GM21576 (cell line): Measurements from ENCODE around the gene PLXNB2.
"Not testable (repeated sequence)": the region's sequence is repeated elsewhere in the genome, so short reads cannot be mapped to it uniquely, and the experiment has no call there.

Experiments
- ATAC-seq: cut with Tn5 transposase; IDR thresholded peaks from one replicate; pipeline ENCODE4 v1.9.1; 2021; ENCODE audit warnings: mild to moderate bottlenecking, moderate library complexity; ENCODE audit not compliant: unreplicated experiment

The PLXNB2 gene

GRCh38 chr22:50306753-50307749 is at the start of gene PLXNB2:
TSS of gene PLXNB2 (minus strand) at chr22:50307646. CDS start at chr22:50290584, 17,062 bp downstream.
- ATAC-seq, result no peak

GRCh38 chr22:50357222-50357621 is 49.8 kb upstream of the PLXNB2 start:
- ATAC-seq, result no peak

GRCh38 chr22:50356186-50356585 is 48.7 kb upstream of the PLXNB2 start:
- ATAC-seq, result no peak

- ATAC-seq, result no peak
Observed at GRCh38 chr22:50348058-50348457, 40.6 kb upstream of the PLXNB2 start.

GRCh38 chr22:50347157-50347556 is 39.7 kb upstream of the PLXNB2 start:
- no peak for ATAC-seq

- ATAC-seq, result no peak
Observed at GRCh38 chr22:50346470-50346869, 39.0 kb upstream of the PLXNB2 start.

GRCh38 chr22:50343541-50343935 is 36.1 kb upstream of the PLXNB2 start:
- no peak for ATAC-seq

- ATAC-seq, result peak; percentile 50
Observed at GRCh38 chr22:50342651-50343540, 35.5 kb upstream of the PLXNB2 start, which contains the start of gene PPP6R2. TSS of gene PPP6R2 (plus strand) at chr22:50343327. CDS start at chr22:50393909, 50,582 bp downstream.

GRCh38 chr22:50341977-50342650 is 34.7 kb upstream of the PLXNB2 start:
- ATAC-seq, result peak; percentile 44

- ATAC-seq, result no peak
Observed at GRCh38 chr22:50339945-50340879, 32.8 kb upstream of the PLXNB2 start.

- no peak for ATAC-seq
Observed at GRCh38 chr22:50338860-50339462, 31.5 kb upstream of the PLXNB2 start.

GRCh38 chr22:50338042-50338573 is 30.7 kb upstream of the PLXNB2 start:
- ATAC-seq, result no peak

- no peak for ATAC-seq
Observed at GRCh38 chr22:50337262-50338041, 30.0 kb upstream of the PLXNB2 start.

- ATAC-seq, result not testable (repeated sequence)
Observed at GRCh38 chr22:50334433-50334832, 27.0 kb upstream of the PLXNB2 start.

- ATAC-seq, result no peak
Observed at GRCh38 chr22:50329236-50329635, 21.8 kb upstream of the PLXNB2 start.

- ATAC-seq, result no peak
Observed at GRCh38 chr22:50327711-50328019, 20.2 kb upstream of the PLXNB2 start.

GRCh38 chr22:50326956-50327710 is 19.7 kb upstream of the PLXNB2 start, which contains the start of gene DENND6B:
TSS of gene DENND6B (minus strand) at chr22:50327012. CDS start at chr22:50326988, 24 bp downstream.
- peak; percentile 56 for ATAC-seq
